Measurements from ENCODE around the gene MYRIP.
"Not testable (repeated sequence)": the region's sequence is repeated elsewhere in the genome, so short reads cannot be mapped to it uniquely, and the experiment has no call there.

Gene MYRIP

GRCh38 chr3:40267937-40268724 is 458.7 kb downstream of the MYRIP start:
- DNase-seq (ENCODE audit: extremely low read depth, low read depth): peak; percentile 12
- TF ChIP-seq CTCF (IDR thresholded peaks at IDR 0.05; ENCODE audit: low read depth, low read length): no peak

- TF ChIP-seq CTCF (IDR thresholded peaks at IDR 0.05; ENCODE audit: low read depth, low read length): no peak
- no peak for DNase-seq (ENCODE audit: extremely low read depth, low read depth)
Observed at GRCh38 chr3:40268802-40269524, 459.6 kb downstream of the MYRIP start.

GRCh38 chr3:40278791-40279190 is 469.4 kb downstream of the MYRIP start:
- DNase-seq (ENCODE audit: extremely low read depth, low read depth): no peak
- no peak for TF ChIP-seq CTCF (IDR thresholded peaks at IDR 0.05; ENCODE audit: low read depth, low read length)

- DNase-seq (ENCODE audit: extremely low read depth, low read depth): no peak
- no peak for TF ChIP-seq CTCF (IDR thresholded peaks at IDR 0.05; ENCODE audit: low read depth, low read length)
Observed at GRCh38 chr3:40281995-40282394, 472.6 kb downstream of the MYRIP start.

GRCh38 chr3:40283057-40283456 is 473.6 kb downstream of the MYRIP start:
- DNase-seq (ENCODE audit: extremely low read depth, low read depth): not testable (repeated sequence)

- no peak for DNase-seq (ENCODE audit: extremely low read depth, low read depth)
- TF ChIP-seq CTCF (IDR thresholded peaks at IDR 0.05; ENCODE audit: low read depth, low read length): no peak
Observed at GRCh38 chr3:40287248-40287647, 477.8 kb downstream of the MYRIP start.

GRCh38 chr3:40290396-40290795 is 481.0 kb downstream of the MYRIP start:
- no peak for DNase-seq (ENCODE audit: extremely low read depth, low read depth)
- TF ChIP-seq CTCF (IDR thresholded peaks at IDR 0.05; ENCODE audit: low read depth, low read length): no peak
